HG02623 (cell line): ENCODE measurements around the gene CHAT.

ENCODE experiments used
- ATAC-seq: cut with Tn5 transposase; IDR thresholded peaks from one replicate; pipeline ENCODE4 v1.9.1; 2021; ENCODE audit warnings: moderate library complexity; ENCODE audit not compliant: unreplicated experiment

The CHAT gene

GRCh38 chr10:49611816-49612512 is 1.9 kb upstream of the CHAT start:
- no peak for ATAC-seq

GRCh38 chr10:49612513-49613164 is 1.2 kb upstream of the CHAT start:
- ATAC-seq = no peak

GRCh38 chr10:49613165-49613881 is 514 bp upstream of the CHAT start:
- no peak for ATAC-seq

- ATAC-seq = no peak
These were observed 683 bp downstream of the CHAT start for GRCh38 chr10:49614242-49615198.

GRCh38 chr10:49615213-49615612 is 1.4 kb downstream of the CHAT start:
- no peak for ATAC-seq

- no peak for ATAC-seq
These were observed 1.9 kb downstream of the CHAT start for GRCh38 chr10:49615721-49616120.

GRCh38 chr10:49616421-49617101 is 2.7 kb downstream of the CHAT start:
- ATAC-seq = no peak

- ATAC-seq = no peak
These were observed 3.5 kb downstream of the CHAT start for GRCh38 chr10:49617121-49618020.

GRCh38 chr10:49618821-49619220 is 5.0 kb downstream of the CHAT start:
- no peak for ATAC-seq

GRCh38 chr10:49619613-49620012 is 5.8 kb downstream of the CHAT start:
- no peak for ATAC-seq

GRCh38 chr10:49620286-49620810 is 6.5 kb downstream of the CHAT start:
- no peak for ATAC-seq

GRCh38 chr10:49620841-49621378 is 7.1 kb downstream of the CHAT start:
- no peak for ATAC-seq

- no peak for ATAC-seq
These were observed 7.7 kb downstream of the CHAT start for GRCh38 chr10:49621561-49621960.

- no peak for ATAC-seq
These were observed 8.9 kb downstream of the CHAT start for GRCh38 chr10:49622426-49623425.

GRCh38 chr10:49624629-49625028 is 10.8 kb downstream of the CHAT start:
- no peak for ATAC-seq

- ATAC-seq = no peak
These were observed 11.6 kb downstream of the CHAT start for GRCh38 chr10:49625411-49625810.

GRCh38 chr10:49627038-49627437 is 13.2 kb downstream of the CHAT start:
- ATAC-seq = no peak
